Natural killer cell (primary cell): ENCODE results near the gene STX8. TPM values are rescaled to one million over a fixed set of nuclear protein-coding genes. Genes with fewer than 3 reads are reported as not detected.

Experiments
- ATAC-seq, 3 donors: fragments of 150-1000 bp in 2 of 3; fragments of 200-7000 bp in 1 of 3; cut with Tn5 transposase; 1 replicate in 1 of 3; 2 replicates in 2 of 3; pipeline ENCODE4 v1.10.0; 2021; ENCODE audit warnings: mild to moderate bottlenecking in 2 of 3, moderate library complexity in 2 of 3
- DNase-seq, 2 donors: peaks; one replicate each; pipeline versions ENCODE4 v3.0.0 to v3.0.0-alpha.2; 2013 to 2021; ENCODE audit warnings: mixed read lengths in 1 of 2
- H3K27ac ChIP-seq: one replicate; pipeline ENCODE4 v1.5.1; 2013; ENCODE audit warnings: mild to moderate bottlenecking, low read length
- H3K27me3 ChIP-seq: one replicate; pipeline ENCODE4 v1.6.1; 2013; ENCODE audit warnings: low read length; ENCODE audit not compliant: control insufficient read depth, insufficient read depth
- H3K36me3 ChIP-seq: one replicate; pipeline ENCODE4 v1.6.1; 2013; ENCODE audit warnings: low read length; ENCODE audit not compliant: control insufficient read depth, insufficient read depth
- H3K4me1 ChIP-seq: one replicate; pipeline ENCODE4 v1.6.1; 2013; ENCODE audit warnings: low read length; ENCODE audit not compliant: control insufficient read depth, insufficient read depth
- H3K4me3 ChIP-seq: one replicate; pipeline ENCODE4 v1.5.1; 2013; ENCODE audit warnings: low read length
- H3K9me3 ChIP-seq: one replicate; pipeline ENCODE4 v1.6.1; 2013; ENCODE audit warnings: low read length; ENCODE audit not compliant: control insufficient read depth, insufficient read depth
- H3K27ac Mint-ChIP-seq, 2 donors: one replicate each; pipeline ENCODE4 v1.8.0; 2022; ENCODE audit warnings: mild to moderate bottlenecking in 2 of 2, mixed read lengths in 2 of 2, moderate library complexity in 1 of 2
- H3K27me3 Mint-ChIP-seq, 2 donors: one replicate each; pipeline ENCODE4 v1.8.0; 2022; ENCODE audit warnings: low read depth in 2 of 2, mixed read lengths in 2 of 2
- H3K36me3 Mint-ChIP-seq: one replicate; pipeline ENCODE4 v1.8.0; 2022; ENCODE audit warnings: mixed read lengths
- H3K4me1 Mint-ChIP-seq, 2 donors: one replicate each; pipeline ENCODE4 v1.8.0; 2022; ENCODE audit warnings: mixed read lengths in 2 of 2
- H3K4me3 Mint-ChIP-seq: one replicate; pipeline ENCODE4 v1.8.0; 2022; ENCODE audit warnings: mild to moderate bottlenecking, moderate library complexity, mixed read lengths
- H3K9me3 Mint-ChIP-seq, 2 donors: one replicate each; pipeline ENCODE4 v1.8.0; 2022; ENCODE audit warnings: mixed read lengths in 2 of 2
- CTCF ChIP-seq: fragments of 200-600 bp; IDR thresholded peaks from one replicate; pipeline ENCODE4 v1.8.0; 2022; ENCODE audit warnings: antibody characterized with exemption
- WGBS: methylation state at CpG from one replicate; pipeline ENCODE4 v1.1.7; 2013; ENCODE audit warnings: missing lambda C conversion rate; ENCODE audit not compliant: insufficient coverage; 5-methylcytosine and 5-hydroxymethylcytosine counted together
- intact Hi-C: fragments of 100-400 bp; cut with micrococcal nuclease; formaldehyde crosslinking; loops from one replicate; pipeline ENCODE4 v1.14.2; 2022
- total RNA-seq, 4 donors: library from RNA; stranded (reverse); fragments of 120-200 nt in 1 of 4; gene quantifications; one replicate each; pipeline versions ENCODE4 v1.2.3 to v1.2.4, GENCODE V29; 2013 to 2022

Gene STX8
- total RNA-seq, 3 donors from 2014 or later (not counting 1 experiment from before 2014, with no cell fraction given), result 96.3 to 141 (median 120) TPM

DNA sequence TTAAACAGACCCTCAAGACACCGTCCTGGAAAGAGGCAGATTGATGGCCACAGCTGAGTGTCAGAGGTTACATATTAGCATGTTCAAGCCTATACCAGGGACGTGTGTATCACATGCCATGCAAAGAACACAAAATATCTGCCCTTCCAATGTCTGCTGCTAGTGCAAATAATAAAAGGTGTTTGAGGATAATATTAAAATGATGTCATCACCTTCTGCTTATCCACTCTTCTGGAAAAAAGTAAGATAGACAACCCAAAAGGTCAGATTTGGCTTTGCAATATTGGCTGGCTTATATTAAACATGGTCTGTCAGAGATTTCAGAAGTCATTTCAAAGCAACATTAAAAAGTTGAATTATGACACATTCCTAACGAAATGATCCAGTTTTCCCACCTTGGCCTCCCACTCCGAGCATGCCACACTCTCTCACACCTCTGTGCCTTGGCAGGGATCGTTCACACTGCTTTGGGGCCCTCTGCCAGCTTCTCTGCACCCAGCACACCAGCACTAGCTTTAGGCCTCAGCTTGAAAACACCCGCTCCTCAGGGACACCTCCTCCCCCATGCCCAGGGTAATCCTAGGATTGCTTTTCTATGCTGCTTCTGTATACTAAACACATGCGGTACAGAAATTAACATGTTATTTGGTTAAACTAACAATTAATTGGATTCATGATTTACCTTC, 306.1 kb downstream of the STX8 start:
- Histone ChIP-seq H3K9me3 (no peaks in the 10 kb centered on the region), H3K4me3 (no peak overlapping the region), H3K27ac (no peak overlapping the region), H3K27me3 (no peaks in the 10 kb centered on the region), H3K36me3 (no peaks in the 10 kb centered on the region), H3K4me1 (no peaks in the 10 kb centered on the region)
- no peaks in the 10 kb centered on the region for H3K36me3 Mint-ChIP-seq
- DNase-seq (no peak), ATAC-seq (no peak)
- WGBS, result 90% methylated on average over 7 of the region's 7 CpGs
- no peaks in the 10 kb centered on the region for H3K9me3 Mint-ChIP-seq
- no peaks in the 10 kb centered on the region for H3K27me3 Mint-ChIP-seq
- intact Hi-C loops, result no loop called here
- no peak overlapping the region for H3K4me3 Mint-ChIP-seq
- peaks cover 0 to 9% of the 10 kb centered on the region in 2 donors for H3K4me1 Mint-ChIP-seq
- H3K27ac Mint-ChIP-seq, result no peak overlapping the region
- TF ChIP-seq CTCF, result no peak

GRCh38 chr17:9268546-9268945, 307.1 kb downstream of the STX8 start:
- Histone ChIP-seq H3K9me3 (no peaks in the 10 kb centered on the region), H3K36me3 (no peaks in the 10 kb centered on the region), H3K4me1 (no peaks in the 10 kb centered on the region), H3K27me3 (no peaks in the 10 kb centered on the region), H3K27ac (no peak overlapping the region), H3K4me3 (no peak overlapping the region)
- H3K27ac Mint-ChIP-seq, result no peak overlapping the region
- H3K9me3 Mint-ChIP-seq, result no peaks in the 10 kb centered on the region
- no peaks in the 10 kb centered on the region for H3K36me3 Mint-ChIP-seq
- intact Hi-C loops, result no loop called here
- 94% methylated on average over 6 of the region's 6 CpGs for WGBS
- no peaks in the 10 kb centered on the region for H3K27me3 Mint-ChIP-seq
- no peak for TF ChIP-seq CTCF
- ATAC-seq (no peak), DNase-seq (no peak)
- no peak overlapping the region for H3K4me3 Mint-ChIP-seq
- peaks cover 0 to 9% of the 10 kb centered on the region in 2 donors for H3K4me1 Mint-ChIP-seq

DNA sequence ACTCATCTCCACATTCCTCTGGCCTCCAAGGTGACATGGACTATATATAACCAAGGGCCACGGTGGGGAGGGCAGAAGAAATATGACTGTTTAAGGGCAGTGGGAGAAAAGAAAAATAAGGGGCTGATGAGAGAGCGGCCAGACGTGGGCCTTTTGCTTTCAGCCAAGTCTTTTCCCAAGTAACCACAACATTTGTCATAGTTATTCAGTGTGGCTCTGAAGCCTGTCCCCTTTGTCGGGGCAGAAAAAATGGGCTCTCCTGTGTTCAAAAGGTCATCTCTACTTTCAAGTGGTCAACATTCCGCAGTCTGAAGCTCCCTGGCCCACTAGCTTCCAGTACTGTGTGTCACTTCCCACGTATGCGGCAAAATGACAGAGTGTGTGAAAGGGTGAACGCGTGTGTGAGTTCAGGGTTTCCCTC, 308.9 kb downstream of the STX8 start:
- H3K27me3 ChIP-seq, result no peaks in the 10 kb centered on the region
- Mint-ChIP-seq H3K4me3 (no peak overlapping the region), H3K27me3 (no peaks in the 10 kb centered on the region), H3K9me3 (no peaks in the 10 kb centered on the region), H3K4me1 (peaks cover 6 to 10% of the 10 kb centered on the region in 2 donors), H3K36me3 (no peaks in the 10 kb centered on the region), H3K27ac (no peak overlapping the region)
- ATAC-seq (no peak), DNase-seq (no peak)
- H3K36me3 ChIP-seq, result no peaks in the 10 kb centered on the region
- WGBS, result 96% methylated on average over 9 of the region's 9 CpGs
- H3K27ac ChIP-seq, result no peak overlapping the region
- no peak overlapping the region for H3K4me3 ChIP-seq
- H3K4me1 ChIP-seq, result no peaks in the 10 kb centered on the region
- no peaks in the 10 kb centered on the region for H3K9me3 ChIP-seq
- intact Hi-C loops, result no loop called here
- no peak for TF ChIP-seq CTCF
